Endothelial cell of umbilical vein (primary cell): ENCODE data around the gene SH3PXD2A. TPM values are rescaled to one million over a fixed set of nuclear protein-coding genes. Genes with fewer than 3 reads are reported as not detected.

ENCODE experiments used
- BruUV-seq: library from RNA; stranded (reverse); fragments of 400-500 nt; replicated peaks from 2 replicates; lab custom pipeline; 2021; lab: Mats Ljungman, UMichigan
- CTCF ChIA-PET: fragments of 300-600, 350-600 bp; sonication (Branson Sonifier 250); formaldehyde crosslinking; loops from one replicate; lab custom pipeline; 2021; ENCODE audit warnings: antibody characterized with exemption, inconsistent platforms; lab: Charles Lee
- POLR2A ChIA-PET: fragments of 300-600, 350-600 bp; sonication (Branson Sonifier 250); formaldehyde crosslinking; loops from one replicate; lab custom pipeline; 2021; ENCODE audit warnings: antibody characterized with exemption, inconsistent platforms; lab: Charles Lee
- DNase-seq: peaks from one replicate; pipeline ENCODE4 v3.0.0-alpha.2; 2011; ENCODE audit warnings: low read depth, low spot score
- FAIRE-seq: peaks from 2 replicates; lab custom pipeline; 2011; peaks lifted over from hg19 to GRCh38; lab: Jason Lieb, UNC
- H2AFZ ChIP-seq: 2 replicates; pipeline ENCODE4 v1.6.0; 2012; ENCODE audit warnings: low read depth, low read length, control low read depth, inconsistent platforms
- H3K27ac ChIP-seq: 2 replicates; pipeline ENCODE4 v1.5.1; 2011; ENCODE audit warnings: low read depth, mild to moderate bottlenecking, control low read depth, low read length, moderate library complexity; ENCODE audit not compliant: insufficient read depth
- H3K27me3 ChIP-seq, 2 experiments: 2 replicates each; pipeline versions ENCODE4 v1.6.0 to v1.6.1; 2011; ENCODE audit warnings: low read length in 2 of 2, mixed read lengths in 1 of 2; ENCODE audit not compliant: control insufficient read depth in 2 of 2, insufficient read depth in 2 of 2
- H3K36me3 ChIP-seq, 2 experiments: 2 replicates in 1 of 2; 3 replicates in 1 of 2; pipeline ENCODE4 v1.5.1; 2011; ENCODE audit warnings: low read length in 2 of 2, mild to moderate bottlenecking in 1 of 2, moderate library complexity in 1 of 2; ENCODE audit not compliant: control insufficient read depth in 2 of 2, insufficient read depth in 2 of 2; ENCODE audit errors: extremely low read depth in 1 of 2
- H3K4me1 ChIP-seq: 3 replicates; pipeline ENCODE4 v1.5.1; 2011; ENCODE audit warnings: mild to moderate bottlenecking, low read length; ENCODE audit not compliant: control insufficient read depth, insufficient read depth; ENCODE audit errors: extremely low read depth
- H3K4me2 ChIP-seq: 2 replicates; pipeline ENCODE4 v1.6.1; 2011; ENCODE audit warnings: low read length, control low read depth, mixed read lengths; ENCODE audit not compliant: insufficient read depth
- H3K4me3 ChIP-seq, 3 experiments: fragments of 200-600 bp in 1 of 3; sonication (generic), shearing (Covaris generic) in 1 of 3; replicated peaks in 1 of 3; 2 replicates each; pipeline ENCODE4 v1.5.1; 2011 to 2016; ENCODE audit warnings: control low read depth in 3 of 3, low read length in 3 of 3, mild to moderate bottlenecking in 2 of 3, inconsistent platforms in 1 of 3, low read depth in 1 of 3, moderate library complexity in 1 of 3; ENCODE audit not compliant: insufficient read depth in 1 of 3
- H3K79me2 ChIP-seq: 2 replicates; pipeline ENCODE4 v1.6.0; 2012; ENCODE audit warnings: low read length, inconsistent platforms; ENCODE audit not compliant: control insufficient read depth, insufficient read depth
- H3K9ac ChIP-seq: replicated peaks from 2 replicates; pipeline ENCODE3; 2011; ENCODE audit warnings: low read length, control low read depth; ENCODE audit not compliant: insufficient read depth; ENCODE audit errors: extremely low read depth
- H3K9me1 ChIP-seq: replicated peaks from 3 replicates; pipeline ENCODE4 v1.6.0; 2011; ENCODE audit warnings: mild to moderate bottlenecking, low read length; ENCODE audit not compliant: control insufficient read depth, insufficient read depth; ENCODE audit errors: extremely low read depth
- H3K9me3 ChIP-seq: replicated peaks from 2 replicates; pipeline ENCODE4 v1.5.1; 2012; ENCODE audit warnings: low read length, inconsistent platforms; ENCODE audit not compliant: control insufficient read depth, insufficient read depth
- H4K20me1 ChIP-seq: replicated peaks from 2 replicates; pipeline ENCODE3; 2011; ENCODE audit warnings: mild to moderate bottlenecking, low read length; ENCODE audit not compliant: control insufficient read depth, insufficient read depth; ENCODE audit errors: extremely low read depth
- CTCF ChIP-seq, 2 donors: IDR thresholded peaks; 1 replicate in 1 of 2; 2 replicates in 1 of 2; pipeline ENCODE4 v1.5.1; 2011; ENCODE audit warnings: low read length in 2 of 2, mild to moderate bottlenecking in 2 of 2, moderate library complexity in 2 of 2, control low read depth in 1 of 2, inconsistent platforms in 1 of 2, low read depth in 1 of 2; ENCODE audit not compliant: insufficient read depth in 1 of 2; ENCODE audit errors: extremely low read depth in 1 of 2
- EZH2 ChIP-seq: IDR thresholded peaks from 2 replicates; pipeline ENCODE4 v1.6.1; 2012; ENCODE audit warnings: borderline replicate concordance, low read depth, mild to moderate bottlenecking, moderate library complexity, low read length, inconsistent platforms; ENCODE audit not compliant: severe bottlenecking
- FOS ChIP-seq: IDR thresholded peaks from 2 replicates; pipeline ENCODE4 v1.6.1; 2011; ENCODE audit warnings: mild to moderate bottlenecking, low read length, moderate library complexity, borderline replicate concordance; ENCODE audit not compliant: insufficient read depth
- GATA2 ChIP-seq: IDR thresholded peaks from 2 replicates; pipeline ENCODE4 v1.7.0; 2011; ENCODE audit warnings: low read depth, mild to moderate bottlenecking, moderate library complexity, mixed read lengths, low read length; ENCODE audit not compliant: insufficient read length, insufficient read depth
- JUN ChIP-seq: IDR thresholded peaks from 2 replicates; pipeline ENCODE4 v1.6.1; 2011; ENCODE audit warnings: borderline replicate concordance, low read depth; ENCODE audit not compliant: insufficient read length, insufficient read depth
- MAX ChIP-seq: IDR thresholded peaks from 2 replicates; pipeline ENCODE4 v1.6.1; 2011; ENCODE audit not compliant: insufficient read depth, insufficient read length
- MYC ChIP-seq: IDR thresholded peaks from one replicate; pipeline ENCODE4 v1.6.1; 2011; ENCODE audit warnings: mild to moderate bottlenecking, low read depth, low read length
- POLR2A ChIP-seq: IDR thresholded peaks from 2 replicates; pipeline ENCODE4 v1.6.1; 2012; ENCODE audit warnings: low read depth, mild to moderate bottlenecking, control low read depth, low read length
- POLR2AphosphoS5 ChIP-seq: IDR thresholded peaks from 2 replicates; pipeline ENCODE4 v1.6.1; 2012; ENCODE audit warnings: low read depth, mild to moderate bottlenecking, control low read depth, low read length, moderate library complexity; ENCODE audit not compliant: insufficient read depth
- dilution Hi-C: fragments of 300-500 bp; cut with MboI; formaldehyde crosslinking; loops from one replicate; pipeline ENCODE4 v1.15.0; 2019; ENCODE audit warnings: low sequenced_read_pairs; ENCODE audit not compliant: extremely low pct_ligation_motif_present
- intact Hi-C: fragments of 100-400 bp; cut with micrococcal nuclease; formaldehyde crosslinking; loops from one replicate; pipeline ENCODE4 v1.10.0; 2022
- polyA plus RNA-seq, 4 experiments: library from polyadenylated mRNA; depleted of rRNA in 3 of 4; stranded (reverse) in 3 of 4; unstranded in 1 of 4; fragments of >200 nt; gene quantifications; 2 replicates each; pipeline versions ENCODE4 v1.2.1 to v1.2.3, GENCODE V29; 2011 to 2012; ENCODE audit warnings: missing spikeins in 1 of 4
- total RNA-seq: library from RNA; stranded (reverse); gene quantifications from 2 replicates; pipeline ENCODE4 v1.2.3, GENCODE V29; 2021

SH3PXD2A gene
- total and polyA plus RNA-seq, 2 donors (not counting 3 experiments of a cell fraction or from before 2014, with no cell fraction given) = 1.4 to 5.1 TPM

- H3K27ac ChIP-seq = no peak overlapping the region
- intact Hi-C loops = loop anchor here (2.0 kb wide), 1 partner anchor 260 kb away; no protein-coding TSS in a partner anchor
- no peaks in the 10 kb centered on the region for H3K9me3 ChIP-seq
- no peak overlapping the region for H3K4me3 ChIP-seq
- TF ChIP-seq FOS (no peak), GATA2 (no peak), MYC (no peak), POLR2AphosphoS5 (no peak), CTCF (IDR thresholded peaks at IDR 0.05; ENCODE audit: extremely low read depth in 1 of 2, insufficient read depth in 1 of 2, low read depth in 1 of 2, low read length in 2 of 2) (no peak), MAX (no peak), EZH2 (no peak), JUN (no peak), POLR2A (no peak)
- peaks cover 19% of the 10 kb centered on the region for H3K4me1 ChIP-seq
- H3K4me2 ChIP-seq = no peak overlapping the region
- H3K9ac ChIP-seq = no peak overlapping the region
- no peaks in the 10 kb centered on the region for H3K27me3 ChIP-seq
- no TSS peak for BruUV-seq
- FAIRE-seq = no peak
- no peaks in the 10 kb centered on the region for H3K9me1 ChIP-seq
- ChIA-PET CTCF (interaction anchor here (1.0 to 8.0 kb wide), 7 partner anchors 30 to 146 kb away, joined by 3 to 102 read pairs (median 3); no protein-coding TSS in a partner anchor), POLR2A (no interaction called here)
- dilution Hi-C loops = loop anchor here (25.0 kb wide), 1 partner anchor 146 kb away; no protein-coding TSS in a partner anchor
- H3K79me2 ChIP-seq = peaks cover 8% of the 10 kb centered on the region
- no peak for DNase-seq
- H2AFZ ChIP-seq = no peak overlapping the region
- no peaks in the 10 kb centered on the region for H3K36me3 ChIP-seq
- no peaks in the 10 kb centered on the region for H4K20me1 ChIP-seq
Measured at GRCh38 chr10:103858360-103858759, 3.0 kb upstream of the SH3PXD2A start.
